DND-41 (cell line): ENCODE measurements around the gene BIRC2.
"Not testable (repeated sequence)": the region's sequence is repeated elsewhere in the genome, so short reads cannot be mapped to it uniquely, and the experiment has no call there.

Source experiments
- ATAC-seq: fragments of 200-7000 bp; cut with Tn5 transposase; 3 replicates; pipeline ENCODE4 v1.9.1; 2021; ENCODE audit warnings: low read depth; ENCODE audit not compliant: insufficient read depth
- DNase-seq: peaks from one replicate; pipeline ENCODE4 v3.0.0-alpha.2; 2020
- H2AFZ ChIP-seq: 2 replicates; pipeline ENCODE4 v1.6.0; 2012; ENCODE audit warnings: low read depth, low read length
- H3K27ac ChIP-seq: 2 replicates; pipeline ENCODE4 v1.5.1; 2012; ENCODE audit warnings: low read length, inconsistent platforms
- H3K27me3 ChIP-seq: fragments of 200-600 bp; sonication (generic); 2 replicates; pipeline ENCODE4 v1.6.0; 2012; ENCODE audit warnings: low read length, mild to moderate bottlenecking, inconsistent platforms; ENCODE audit not compliant: insufficient read depth, poor library complexity
- H3K36me3 ChIP-seq: 2 replicates; pipeline ENCODE4 v1.5.1; 2012; ENCODE audit warnings: low read length, inconsistent platforms; ENCODE audit not compliant: insufficient read depth
- H3K4me1 ChIP-seq: 2 replicates; pipeline ENCODE4 v1.5.1; 2012; ENCODE audit warnings: mild to moderate bottlenecking, low read length; ENCODE audit not compliant: insufficient read depth
- H3K4me2 ChIP-seq: 2 replicates; pipeline ENCODE4 v1.6.0; 2012; ENCODE audit warnings: mild to moderate bottlenecking, moderate library complexity, low read length, inconsistent platforms; ENCODE audit not compliant: insufficient read depth
- H3K4me3 ChIP-seq, 2 experiments: fragments of 200-600 bp in 1 of 2; shearing (Covaris generic) in 1 of 2; 2 replicates each; pipeline ENCODE4 v1.5.1; 2012 to 2016; ENCODE audit warnings: inconsistent platforms in 2 of 2, low read length in 2 of 2, mild to moderate bottlenecking in 2 of 2, low read depth in 1 of 2, moderate library complexity in 1 of 2
- H3K79me2 ChIP-seq: 2 replicates; pipeline ENCODE4 v1.6.0; 2012; ENCODE audit warnings: low read length, inconsistent platforms; ENCODE audit not compliant: insufficient read depth
- H3K9ac ChIP-seq: 2 replicates; pipeline ENCODE4 v1.6.0; 2012; ENCODE audit warnings: low read depth, mild to moderate bottlenecking, inconsistent platforms, low read length, moderate library complexity
- H3K9me3 ChIP-seq: 2 replicates; pipeline ENCODE4 v1.5.1; 2012; ENCODE audit warnings: low read length, moderate library complexity, mild to moderate bottlenecking, inconsistent platforms; ENCODE audit not compliant: insufficient read depth, severe bottlenecking
- H4K20me1 ChIP-seq: 2 replicates; pipeline ENCODE4 v1.6.0; 2012; ENCODE audit warnings: low read length; ENCODE audit not compliant: insufficient read depth
- CTCF ChIP-seq: IDR thresholded peaks from 2 replicates; pipeline ENCODE4 v1.5.1; 2012; ENCODE audit warnings: borderline replicate concordance, low read length, moderate library complexity, mild to moderate bottlenecking; ENCODE audit not compliant: poor library complexity, severe bottlenecking; ENCODE audit errors: extremely low read depth
- EZH2 ChIP-seq: IDR thresholded peaks from 3 replicates; pipeline ENCODE4 v1.6.1; 2012; ENCODE audit warnings: borderline replicate concordance, low read depth, mild to moderate bottlenecking, moderate library complexity, low read length, inconsistent platforms; ENCODE audit not compliant: severe bottlenecking

Gene BIRC2

GRCh38 chr11:102346748-102347461, at the start of gene BIRC2:
Gene BIRC2, plus strand, starts transcription at chr11:102347214. Its CDS starts 2,641 bp downstream, at chr11:102349855.
- peak within 1 kb of the TSS; percentile 71 to 80 for H3K4me3 ChIP-seq
- peak within 1 kb of the TSS; percentile 81 for H3K9ac ChIP-seq
- H2AFZ ChIP-seq, result peak within 1 kb of the TSS; percentile 95
- peak within 1 kb of the TSS; percentile 71 for H3K4me2 ChIP-seq
- H3K27ac ChIP-seq, result peak within 1 kb of the TSS; percentile 87
- TF ChIP-seq CTCF (peak; percentile 78), EZH2 (no peak)
- DNase-seq, result peak; percentile 93
- peak; percentile 93 for ATAC-seq
- no peaks in the 10 kb centered on the region for H3K9me3 ChIP-seq
- peaks cover 43% of the 10 kb centered on the region for H3K79me2 ChIP-seq
- H4K20me1 ChIP-seq, result no peaks in the 10 kb centered on the region
- H3K36me3 ChIP-seq, result peaks cover 19% of the 10 kb centered on the region; the same call in 1 of the 2 replicates
- H3K27me3 ChIP-seq, result no peaks in the 10 kb centered on the region
- H3K4me1 ChIP-seq, result peaks cover 30% of the 10 kb centered on the region

- H3K27ac ChIP-seq, H2AFZ ChIP-seq, H3K79me2 ChIP-seq, H3K4me2 ChIP-seq, ATAC-seq, H3K36me3 ChIP-seq, H4K20me1 ChIP-seq, H3K27me3 ChIP-seq, H3K9ac ChIP-seq, H3K4me3 ChIP-seq: not testable (repeated sequence)
- DNase-seq, result peak; percentile 34
- Histone ChIP-seq H3K9me3 (peaks cover 10% of the 10 kb centered on the region), H3K4me1 (peaks cover 25% of the 10 kb centered on the region)
Measured at GRCh38 chr11:102300837-102301236, 46.2 kb upstream of the BIRC2 start.

- no peak overlapping the region for H2AFZ ChIP-seq
- no peak overlapping the region for H3K9ac ChIP-seq
- no peaks in the 10 kb centered on the region for H3K36me3 ChIP-seq
- no peak overlapping the region for H3K4me3 ChIP-seq
- H3K4me1 ChIP-seq, result peaks cover 39% of the 10 kb centered on the region
- TF ChIP-seq EZH2 (no peak), CTCF (no peak)
- no peak overlapping the region for H3K4me2 ChIP-seq
- H3K9me3 ChIP-seq, result peaks cover 10% of the 10 kb centered on the region
- no peaks in the 10 kb centered on the region for H4K20me1 ChIP-seq
- H3K79me2 ChIP-seq, result no peaks in the 10 kb centered on the region
- ATAC-seq (no peak), DNase-seq (no peak)
- H3K27me3 ChIP-seq, result no peaks in the 10 kb centered on the region
- H3K27ac ChIP-seq, result no peak overlapping the region
Measured at GRCh38 chr11:102302241-102302640, 44.8 kb upstream of the BIRC2 start.

- peaks cover 53% of the 10 kb centered on the region for H3K4me1 ChIP-seq
- H2AFZ ChIP-seq, result no peak overlapping the region
- peaks cover 10% of the 10 kb centered on the region for H3K9me3 ChIP-seq
- H3K4me2 ChIP-seq, result peak overlapping the region; percentile 59
- TF ChIP-seq CTCF, result no peak
- no peak for TF ChIP-seq EZH2
- H3K79me2 ChIP-seq, result no peaks in the 10 kb centered on the region
- H4K20me1 ChIP-seq, result no peaks in the 10 kb centered on the region
- H3K9ac ChIP-seq, result no peak overlapping the region
- no peak for DNase-seq
- peak overlapping the region; percentile 82 for H3K27ac ChIP-seq
- H3K4me3 ChIP-seq, result peak overlapping the region in 1 of 2 experiments; percentile 31; a peak in 1 of 4 replicates
- no peaks in the 10 kb centered on the region for H3K36me3 ChIP-seq
- no peak for ATAC-seq
- no peaks in the 10 kb centered on the region for H3K27me3 ChIP-seq
Measured at GRCh38 chr11:102304686-102305085, 42.3 kb upstream of the BIRC2 start.
